SK-N-SH (cell line): ENCODE results near the gene OSBP. TPM values are rescaled to one million over a fixed set of nuclear protein-coding genes. Genes with fewer than 3 reads are reported as not detected.

ENCODE experiments used
- CTCF ChIA-PET: fragments of 300-600, 350-600 bp; formaldehyde crosslinking; extraction: SDS; loops from one replicate; lab custom pipeline; 2021; lab: Yijun Ruan, JAX
- POLR2A ChIA-PET: fragments of 350-600 bp; sonication (Branson Sonifier 250); formaldehyde crosslinking; extraction: SDS; loops from one replicate; lab custom pipeline; 2020; ENCODE audit warnings: antibody characterized with exemption, inconsistent platforms; lab: Yijun Ruan, JAX
- DNase-seq: peaks from one replicate; pipeline ENCODE4 v3.0.0; 2012
- H2AFZ ChIP-seq: fragments of 200-600 bp; sonication (generic); 2 replicates; pipeline ENCODE4 v1.8.1; 2016; ENCODE audit warnings: antibody characterized with exemption, mild to moderate bottlenecking, low read depth
- H3F3A ChIP-seq: fragments of 200-600 bp; sonication (generic); replicated peaks from 2 replicates; pipeline ENCODE3; 2016; ENCODE audit warnings: antibody characterized with exemption, mild to moderate bottlenecking; ENCODE audit not compliant: insufficient read depth
- H3K27ac ChIP-seq, 2 experiments: fragments of 200-500 bp in 1 of 2; fragments of 200-600 bp in 1 of 2; sonication (Bioruptor generic) in 1 of 2; sonication (generic), shearing (Covaris generic) in 1 of 2; 2 replicates each; pipeline versions ENCODE4 v1.5.1 to v1.6.1; 2014 to 2016; ENCODE audit warnings: low read depth in 2 of 2, inconsistent platforms in 1 of 2, low read length in 1 of 2, mild to moderate bottlenecking in 1 of 2, mixed read lengths in 1 of 2
- H3K27me3 ChIP-seq: fragments of 200-600 bp; sonication (generic), shearing (Covaris generic); 2 replicates; pipeline ENCODE4 v1.6.1; 2016; ENCODE audit warnings: mixed run types; ENCODE audit not compliant: insufficient read depth
- H3K36me3 ChIP-seq, 2 experiments: fragments of 200-500 bp in 1 of 2; fragments of 200-600 bp in 1 of 2; sonication (Bioruptor generic) in 1 of 2; sonication (generic) in 1 of 2; replicated peaks in 1 of 2; 2 replicates each; pipeline versions ENCODE3 to v1.5.1; 2014 to 2016; ENCODE audit warnings: low read length in 1 of 2, mild to moderate bottlenecking in 1 of 2; ENCODE audit not compliant: insufficient read depth in 2 of 2, control insufficient read depth in 1 of 2
- H3K4me1 ChIP-seq, 2 experiments: fragments of 200-500 bp in 1 of 2; fragments of 200-600 bp in 1 of 2; sonication (Bioruptor generic) in 1 of 2; sonication (generic), shearing (Covaris generic) in 1 of 2; 2 replicates each; pipeline versions ENCODE4 v1.5.1 to v1.6.1; 2014 to 2016; ENCODE audit warnings: low read depth in 1 of 2, low read length in 1 of 2, mixed run types in 1 of 2; ENCODE audit not compliant: insufficient read depth in 2 of 2, control insufficient read depth in 1 of 2
- H3K4me2 ChIP-seq: fragments of 200-600 bp; sonication (generic), shearing (Covaris generic); 2 replicates; pipeline ENCODE4 v1.6.1; 2017; ENCODE audit warnings: mixed run types
- H3K4me3 ChIP-seq, 2 experiments: fragments of 200-500 bp in 1 of 2; fragments of 200-600 bp in 1 of 2; sonication (Bioruptor generic) in 1 of 2; sonication (generic), shearing (Covaris generic) in 1 of 2; 2 replicates each; pipeline versions ENCODE4 v1.5.1 to v1.8.1; 2014 to 2016; ENCODE audit warnings: low read depth in 2 of 2, inconsistent platforms in 1 of 2, low read length in 1 of 2, mild to moderate bottlenecking in 1 of 2, mixed read lengths in 1 of 2, moderate library complexity in 1 of 2
- H3K79me2 ChIP-seq: fragments of 200-600 bp; sonication (generic); 2 replicates; pipeline ENCODE4 v1.8.1; 2017; ENCODE audit warnings: mild to moderate bottlenecking; ENCODE audit not compliant: insufficient read depth
- H3K9ac ChIP-seq: fragments of 200-600 bp; sonication (generic); 2 replicates; pipeline ENCODE4 v1.6.1; 2017; ENCODE audit warnings: mixed run types
- H3K9me2 ChIP-seq: fragments of 200-600 bp; sonication (generic); 2 replicates; pipeline ENCODE4 v1.6.1; 2017; ENCODE audit warnings: mixed run types
- H3K9me3 ChIP-seq: fragments of 200-600 bp; sonication (generic); 2 replicates; pipeline ENCODE4 v1.6.1; 2017; ENCODE audit warnings: mixed run types, mild to moderate bottlenecking, moderate library complexity
- H4K20me1 ChIP-seq: fragments of 200-600 bp; sonication (generic); 2 replicates; pipeline ENCODE4 v1.6.1; 2017; ENCODE audit warnings: mild to moderate bottlenecking, mixed run types; ENCODE audit not compliant: insufficient read depth
- EZH2phosphoT487 ChIP-seq: fragments of 200-600 bp; sonication (generic); IDR thresholded peaks from 2 replicates; pipeline ENCODE4 v1.6.1; 2017; ENCODE audit warnings: low read depth, mixed run types, mild to moderate bottlenecking, antibody characterized with exemption, moderate library complexity, borderline replicate concordance
- FOXJ3 ChIP-seq: sonication (generic); formaldehyde crosslinking; IDR thresholded peaks from 2 replicates; pipeline ENCODE4 v1.5.1; 2020; ENCODE audit warnings: mild to moderate bottlenecking, missing genetic modification reagents
- FOXM1 ChIP-seq: IDR thresholded peaks from 2 replicates; pipeline ENCODE4 v1.4.0; 2012; ENCODE audit warnings: low read depth, mild to moderate bottlenecking
- GATA2 ChIP-seq: sonication (generic); formaldehyde crosslinking; IDR thresholded peaks from 2 replicates; pipeline ENCODE4 v1.5.0; 2020; ENCODE audit warnings: mild to moderate bottlenecking, missing genetic modification reagents
- MEF2A ChIP-seq: IDR thresholded peaks from 2 replicates; pipeline ENCODE4 v1.4.0; 2012; ENCODE audit warnings: low read depth, borderline replicate concordance
- POLR2AphosphoS5 ChIP-seq: IDR thresholded peaks from 2 replicates; pipeline ENCODE4 v1.6.1; 2012; ENCODE audit warnings: low read depth, low read length
- RAD21 ChIP-seq: IDR thresholded peaks from 2 replicates; pipeline ENCODE4 v1.6.1; 2012; ENCODE audit warnings: mild to moderate bottlenecking, low read length
- RCOR1 ChIP-seq: fragments of 150-350 bp; IDR thresholded peaks from 2 replicates; pipeline ENCODE4 v1.6.1; 2017; ENCODE audit warnings: antibody characterized with exemption, low read length
- TCF12 ChIP-seq: IDR thresholded peaks from 2 replicates; pipeline ENCODE4 v1.4.0; 2012
- WGBS: methylation state at CpG from one replicate; pipeline ENCODE4 v1.1.6; 2017; ENCODE audit warnings: low lambda C conversion rate; 5-methylcytosine and 5-hydroxymethylcytosine counted together
- polyA plus RNA-seq, 3 experiments: library from polyadenylated mRNA; depleted of rRNA; stranded (reverse); fragments of >200 nt; gene quantifications; 2 replicates each; pipeline ENCODE4 v1.2.3, GENCODE V29; 2012
- TF ChIP-seq, protein P1 (sequence below): IDR thresholded peaks from 2 replicates; pipeline ENCODE4 v1.6.1; 2012; ENCODE audit warnings: mild to moderate bottlenecking, low read depth, low read length, moderate library complexity
- TF ChIP-seq, protein P2 (sequence below): IDR thresholded peaks from 2 replicates; pipeline ENCODE4; 2012
- TF ChIP-seq, protein P3 (sequence below): IDR thresholded peaks from 2 replicates; pipeline ENCODE4 v1.4.0; 2012; ENCODE audit warnings: low read depth, borderline replicate concordance

OSBP gene
- polyA plus RNA-seq, 1 of the 3 experiments (the other 2 are of a cell fraction), result 12.1 TPM

DNA sequence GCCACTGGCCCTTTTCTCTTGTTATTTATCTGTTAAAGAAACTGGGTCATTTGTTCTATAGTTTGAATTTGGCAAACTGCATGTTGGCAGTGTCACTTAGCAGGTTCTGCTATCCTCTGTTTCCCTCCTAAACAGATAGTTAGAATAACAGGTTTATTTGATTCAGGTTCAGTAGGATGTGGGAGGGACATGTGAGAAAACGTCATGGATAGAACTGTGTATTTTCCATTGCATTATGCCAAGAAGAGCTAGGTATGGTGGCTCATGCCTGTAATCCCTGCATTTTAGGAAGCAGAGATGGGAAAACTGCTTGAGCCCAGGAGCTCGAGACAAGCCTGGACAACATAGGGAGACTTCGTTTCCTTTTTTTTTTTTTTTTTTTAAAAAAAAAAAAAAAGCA lies 29.0 kb upstream of the OSBP start (continued):
- TF ChIP-seq, protein P1, sequence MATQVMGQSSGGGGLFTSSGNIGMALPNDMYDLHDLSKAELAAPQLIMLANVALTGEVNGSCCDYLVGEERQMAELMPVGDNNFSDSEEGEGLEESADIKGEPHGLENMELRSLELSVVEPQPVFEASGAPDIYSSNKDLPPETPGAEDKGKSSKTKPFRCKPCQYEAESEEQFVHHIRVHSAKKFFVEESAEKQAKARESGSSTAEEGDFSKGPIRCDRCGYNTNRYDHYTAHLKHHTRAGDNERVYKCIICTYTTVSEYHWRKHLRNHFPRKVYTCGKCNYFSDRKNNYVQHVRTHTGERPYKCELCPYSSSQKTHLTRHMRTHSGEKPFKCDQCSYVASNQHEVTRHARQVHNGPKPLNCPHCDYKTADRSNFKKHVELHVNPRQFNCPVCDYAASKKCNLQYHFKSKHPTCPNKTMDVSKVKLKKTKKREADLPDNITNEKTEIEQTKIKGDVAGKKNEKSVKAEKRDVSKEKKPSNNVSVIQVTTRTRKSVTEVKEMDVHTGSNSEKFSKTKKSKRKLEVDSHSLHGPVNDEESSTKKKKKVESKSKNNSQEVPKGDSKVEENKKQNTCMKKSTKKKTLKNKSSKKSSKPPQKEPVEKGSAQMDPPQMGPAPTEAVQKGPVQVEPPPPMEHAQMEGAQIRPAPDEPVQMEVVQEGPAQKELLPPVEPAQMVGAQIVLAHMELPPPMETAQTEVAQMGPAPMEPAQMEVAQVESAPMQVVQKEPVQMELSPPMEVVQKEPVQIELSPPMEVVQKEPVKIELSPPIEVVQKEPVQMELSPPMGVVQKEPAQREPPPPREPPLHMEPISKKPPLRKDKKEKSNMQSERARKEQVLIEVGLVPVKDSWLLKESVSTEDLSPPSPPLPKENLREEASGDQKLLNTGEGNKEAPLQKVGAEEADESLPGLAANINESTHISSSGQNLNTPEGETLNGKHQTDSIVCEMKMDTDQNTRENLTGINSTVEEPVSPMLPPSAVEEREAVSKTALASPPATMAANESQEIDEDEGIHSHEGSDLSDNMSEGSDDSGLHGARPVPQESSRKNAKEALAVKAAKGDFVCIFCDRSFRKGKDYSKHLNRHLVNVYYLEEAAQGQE, result no peak
- no peak for TF ChIP-seq RCOR1
- TF ChIP-seq, protein P2, sequence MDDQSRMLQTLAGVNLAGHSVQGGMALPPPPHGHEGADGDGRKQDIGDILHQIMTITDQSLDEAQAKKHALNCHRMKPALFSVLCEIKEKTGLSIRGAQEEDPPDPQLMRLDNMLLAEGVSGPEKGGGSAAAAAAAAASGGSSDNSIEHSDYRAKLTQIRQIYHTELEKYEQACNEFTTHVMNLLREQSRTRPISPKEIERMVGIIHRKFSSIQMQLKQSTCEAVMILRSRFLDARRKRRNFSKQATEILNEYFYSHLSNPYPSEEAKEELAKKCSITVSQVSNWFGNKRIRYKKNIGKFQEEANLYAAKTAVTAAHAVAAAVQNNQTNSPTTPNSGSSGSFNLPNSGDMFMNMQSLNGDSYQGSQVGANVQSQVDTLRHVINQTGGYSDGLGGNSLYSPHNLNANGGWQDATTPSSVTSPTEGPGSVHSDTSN, result no peak
- TF ChIP-seq RAD21, result no peak

DNA sequence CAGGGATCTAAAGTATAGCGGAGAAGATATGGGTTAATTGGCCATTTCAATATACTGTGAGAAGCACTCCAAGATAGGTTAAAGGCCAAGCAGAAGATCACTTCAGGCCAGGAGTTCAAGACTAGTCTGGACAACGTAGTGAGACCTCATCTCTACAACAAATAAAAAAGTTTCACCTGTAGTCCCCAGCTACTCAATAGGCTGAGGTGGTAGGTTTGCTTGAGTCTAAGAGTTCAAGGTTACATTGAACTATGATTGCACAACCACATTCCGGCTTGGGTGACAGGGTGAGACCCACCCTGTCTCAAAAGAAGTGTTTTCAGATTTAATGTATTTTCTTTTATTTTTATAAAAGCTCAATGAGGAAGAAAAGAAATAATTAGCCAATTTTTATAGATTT lies 27.8 kb upstream of the OSBP start:
- Histone ChIP-seq H3K4me1 (no peaks in the 10 kb centered on the region), H3K27ac (no peak overlapping the region), H4K20me1 (no peaks in the 10 kb centered on the region), H3K9ac (no peak overlapping the region), H3K4me2 (no peak overlapping the region), H3F3A (peaks cover 7% of the 10 kb centered on the region), H2AFZ (no peak overlapping the region), H3K79me2 (peaks cover 16% of the 10 kb centered on the region; the same call in 1 of the 2 replicates), H3K9me2 (no peaks in the 10 kb centered on the region), H3K36me3 (peaks cover 68 to 85% of the 10 kb centered on the region in 2 experiments), H3K4me3 (no peak overlapping the region), H3K27me3 (no peaks in the 10 kb centered on the region), H3K9me3 (no peaks in the 10 kb centered on the region)
- TF ChIP-seq POLR2AphosphoS5 (no peak), GATA2 (CRISPR knock-in tag) (no peak), TCF12 (no peak), FOXJ3 (CRISPR knock-in tag) (no peak), MEF2A (no peak), EZH2phosphoT487 (no peak), RAD21 (no peak), FOXM1 (no peak)
- TF ChIP-seq, protein P3, sequence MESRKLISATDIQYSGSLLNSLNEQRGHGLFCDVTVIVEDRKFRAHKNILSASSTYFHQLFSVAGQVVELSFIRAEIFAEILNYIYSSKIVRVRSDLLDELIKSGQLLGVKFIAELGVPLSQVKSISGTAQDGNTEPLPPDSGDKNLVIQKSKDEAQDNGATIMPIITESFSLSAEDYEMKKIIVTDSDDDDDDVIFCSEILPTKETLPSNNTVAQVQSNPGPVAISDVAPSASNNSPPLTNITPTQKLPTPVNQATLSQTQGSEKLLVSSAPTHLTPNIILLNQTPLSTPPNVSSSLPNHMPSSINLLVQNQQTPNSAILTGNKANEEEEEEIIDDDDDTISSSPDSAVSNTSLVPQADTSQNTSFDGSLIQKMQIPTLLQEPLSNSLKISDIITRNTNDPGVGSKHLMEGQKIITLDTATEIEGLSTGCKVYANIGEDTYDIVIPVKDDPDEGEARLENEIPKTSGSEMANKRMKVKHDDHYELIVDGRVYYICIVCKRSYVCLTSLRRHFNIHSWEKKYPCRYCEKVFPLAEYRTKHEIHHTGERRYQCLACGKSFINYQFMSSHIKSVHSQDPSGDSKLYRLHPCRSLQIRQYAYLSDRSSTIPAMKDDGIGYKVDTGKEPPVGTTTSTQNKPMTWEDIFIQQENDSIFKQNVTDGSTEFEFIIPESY, result no peak
- TF ChIP-seq, protein P2, result no peak
- CTCF ChIA-PET, result no interaction called here
- POLR2A ChIA-PET, result no interaction called here
- DNase-seq, result no peak
- WGBS, result 98% methylated on average over 3 of the region's 3 CpGs
